Measurements from ENCODE around the gene LTBP1.

DNA sequence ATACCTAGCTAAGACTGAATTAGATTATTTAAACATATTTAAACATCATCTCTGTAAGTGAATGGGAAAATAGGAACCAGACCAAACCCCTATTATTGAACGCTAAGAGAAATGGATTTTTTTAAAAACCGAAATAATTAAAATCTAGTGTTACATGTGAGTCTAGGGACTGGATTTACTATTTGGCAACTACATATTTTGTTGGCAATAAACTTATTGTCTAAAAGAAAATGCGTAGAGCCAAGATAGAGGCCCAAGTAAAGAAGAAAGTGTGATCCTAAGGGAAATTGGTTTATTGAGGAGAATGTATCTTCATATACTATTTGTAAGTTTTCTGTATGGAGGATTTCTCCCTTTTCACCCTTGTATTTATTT is 105.6 kb downstream of the LTBP1 start:
- no peak for TF ChIP-seq EZH2 (IDR thresholded peaks at IDR 0.05; ENCODE audit: borderline replicate concordance)
- TF ChIP-seq, protein P1, sequence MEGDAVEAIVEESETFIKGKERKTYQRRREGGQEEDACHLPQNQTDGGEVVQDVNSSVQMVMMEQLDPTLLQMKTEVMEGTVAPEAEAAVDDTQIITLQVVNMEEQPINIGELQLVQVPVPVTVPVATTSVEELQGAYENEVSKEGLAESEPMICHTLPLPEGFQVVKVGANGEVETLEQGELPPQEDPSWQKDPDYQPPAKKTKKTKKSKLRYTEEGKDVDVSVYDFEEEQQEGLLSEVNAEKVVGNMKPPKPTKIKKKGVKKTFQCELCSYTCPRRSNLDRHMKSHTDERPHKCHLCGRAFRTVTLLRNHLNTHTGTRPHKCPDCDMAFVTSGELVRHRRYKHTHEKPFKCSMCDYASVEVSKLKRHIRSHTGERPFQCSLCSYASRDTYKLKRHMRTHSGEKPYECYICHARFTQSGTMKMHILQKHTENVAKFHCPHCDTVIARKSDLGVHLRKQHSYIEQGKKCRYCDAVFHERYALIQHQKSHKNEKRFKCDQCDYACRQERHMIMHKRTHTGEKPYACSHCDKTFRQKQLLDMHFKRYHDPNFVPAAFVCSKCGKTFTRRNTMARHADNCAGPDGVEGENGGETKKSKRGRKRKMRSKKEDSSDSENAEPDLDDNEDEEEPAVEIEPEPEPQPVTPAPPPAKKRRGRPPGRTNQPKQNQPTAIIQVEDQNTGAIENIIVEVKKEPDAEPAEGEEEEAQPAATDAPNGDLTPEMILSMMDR (IDR thresholded peaks at IDR 0.05; ENCODE audit: poor library complexity), result no peak
- no peak for TF ChIP-seq EZH2phosphoT487 (IDR thresholded peaks at IDR 0.05; ENCODE audit: low read depth, severe bottlenecking, unreplicated experiment)

All from hepatocyte (in vitro differentiated cells).